Anterior cingulate cortex (tissue), 58 donors: ENCODE data around the gene CADM1.

Source experiments
- DNase-seq, 58 donors: peaks; one replicate each; lab custom pipeline; 2025; lab: John Stamatoyannopoulos, UW

Gene CADM1

DNA sequence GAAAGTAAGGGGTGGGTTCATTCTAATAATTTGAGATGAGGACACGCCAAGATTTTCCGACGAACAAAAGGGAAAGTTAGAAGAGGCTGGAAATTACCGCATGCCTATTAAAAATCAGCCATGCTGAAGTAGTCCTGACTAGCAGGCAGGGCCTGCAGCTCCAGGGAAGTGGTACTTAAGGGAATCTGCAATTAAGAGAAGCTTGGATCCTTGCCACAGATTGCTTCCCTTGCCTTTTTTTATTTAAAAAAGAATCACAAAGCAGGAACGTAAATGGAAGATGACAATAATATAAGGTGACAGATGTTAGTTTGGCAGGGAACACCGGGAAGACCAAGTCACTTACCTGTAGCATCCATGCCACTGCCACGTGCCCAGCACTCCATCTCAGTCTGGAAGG is 359.3 kb downstream of the CADM1 start:
- no peak for DNase-seq

DNA sequence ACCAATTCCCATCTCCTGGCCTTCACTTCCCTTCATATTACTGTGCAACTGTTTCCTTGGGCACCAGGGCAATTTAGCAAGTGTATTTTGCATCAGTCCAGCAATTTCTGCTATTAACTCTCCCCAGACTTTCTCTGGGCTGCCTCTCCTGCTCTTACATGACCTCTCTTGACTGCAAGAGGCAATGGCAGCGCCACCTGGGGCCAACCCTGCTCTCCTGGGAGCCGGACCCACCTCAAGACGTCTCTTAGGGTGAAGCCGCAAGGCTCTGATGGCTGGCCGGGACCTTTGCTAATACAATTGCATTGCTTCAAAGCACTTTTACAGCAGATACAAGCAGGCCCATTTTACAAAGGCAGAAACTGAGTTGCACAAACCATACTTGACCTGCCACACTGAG is 360.2 kb downstream of the CADM1 start:
- no peak for DNase-seq

DNA sequence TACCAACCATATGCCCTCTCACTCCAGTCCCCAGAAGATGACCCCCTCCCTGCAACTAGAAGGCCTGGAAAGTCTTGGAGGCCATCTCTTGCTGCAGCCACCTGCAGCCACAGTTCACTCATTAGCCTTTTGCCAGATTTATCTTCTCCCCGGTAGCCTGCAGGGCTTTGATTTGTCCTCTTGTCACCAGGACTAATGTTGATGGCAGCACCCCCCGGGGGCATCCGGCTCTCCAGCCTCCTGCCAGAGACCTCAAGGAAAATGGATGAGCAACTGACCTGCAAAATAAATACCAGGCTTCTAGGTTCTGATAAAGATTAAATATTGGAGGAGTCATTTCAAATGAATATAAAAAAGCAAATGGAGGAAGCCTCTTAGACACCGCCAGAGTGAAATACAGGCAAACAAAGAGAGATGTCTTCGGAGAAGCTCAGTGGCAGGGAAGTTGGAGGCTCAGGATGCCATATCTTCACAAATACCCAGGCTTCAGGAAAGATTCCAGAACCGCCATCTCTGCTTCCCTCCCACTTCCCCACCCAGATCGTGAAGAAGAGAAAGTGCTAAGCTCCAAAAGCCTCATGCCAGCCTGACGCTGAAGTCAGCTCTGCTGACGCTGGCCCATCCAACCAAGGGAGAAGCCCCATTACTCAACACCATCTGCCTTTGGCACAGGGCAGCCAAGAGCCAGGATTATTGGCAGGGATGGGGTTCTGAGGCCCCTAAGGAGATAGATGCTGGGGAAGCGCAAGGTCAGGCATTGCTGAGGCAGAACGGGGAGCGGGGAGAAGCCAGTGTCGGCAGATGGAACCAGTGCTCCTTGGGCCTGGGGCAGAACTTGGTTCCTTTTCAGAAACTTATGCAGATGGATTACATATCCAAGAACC is 362.7 kb downstream of the CADM1 start:
- no peak for DNase-seq

DNA sequence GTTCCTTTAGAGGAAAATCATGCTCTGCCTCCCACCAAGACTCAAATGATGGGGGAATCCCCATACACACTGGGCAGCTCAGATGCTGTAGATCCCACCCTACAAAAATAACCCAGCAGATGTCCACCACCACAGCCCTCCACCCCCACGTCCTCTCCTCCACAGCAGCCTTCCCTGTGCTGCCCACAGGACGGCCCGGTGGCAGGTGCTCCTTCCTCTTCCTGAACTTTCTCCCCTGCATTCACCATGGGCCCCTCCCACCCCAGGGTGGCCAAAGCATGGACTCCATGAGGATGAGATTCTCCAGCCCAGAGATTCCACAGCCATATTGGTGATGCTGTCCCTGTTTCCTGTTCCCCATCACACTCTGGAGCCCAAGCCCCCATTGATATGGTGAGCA is 368.3 kb downstream of the CADM1 start:
- DNase-seq: no peak

DNA sequence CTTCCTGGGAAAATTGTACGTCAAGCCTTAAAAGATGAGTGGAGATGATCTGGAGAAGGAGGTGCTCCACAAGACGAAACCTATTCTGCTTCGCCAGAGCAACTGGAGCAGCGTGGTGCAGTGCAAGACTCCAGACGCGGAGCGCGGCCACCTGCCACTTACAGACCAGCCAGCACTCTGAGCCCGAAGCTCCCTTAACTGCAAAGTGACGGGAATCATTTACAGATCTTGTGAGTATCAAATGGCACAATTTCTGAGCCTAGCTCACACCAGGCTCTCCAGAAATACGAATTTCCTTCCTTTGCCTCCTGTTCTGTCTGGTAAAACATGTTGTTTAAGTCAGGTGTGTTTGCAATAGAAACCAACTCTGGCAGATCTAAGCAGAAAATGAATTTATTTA is 369.3 kb downstream of the CADM1 start:
- no peak for DNase-seq

DNA sequence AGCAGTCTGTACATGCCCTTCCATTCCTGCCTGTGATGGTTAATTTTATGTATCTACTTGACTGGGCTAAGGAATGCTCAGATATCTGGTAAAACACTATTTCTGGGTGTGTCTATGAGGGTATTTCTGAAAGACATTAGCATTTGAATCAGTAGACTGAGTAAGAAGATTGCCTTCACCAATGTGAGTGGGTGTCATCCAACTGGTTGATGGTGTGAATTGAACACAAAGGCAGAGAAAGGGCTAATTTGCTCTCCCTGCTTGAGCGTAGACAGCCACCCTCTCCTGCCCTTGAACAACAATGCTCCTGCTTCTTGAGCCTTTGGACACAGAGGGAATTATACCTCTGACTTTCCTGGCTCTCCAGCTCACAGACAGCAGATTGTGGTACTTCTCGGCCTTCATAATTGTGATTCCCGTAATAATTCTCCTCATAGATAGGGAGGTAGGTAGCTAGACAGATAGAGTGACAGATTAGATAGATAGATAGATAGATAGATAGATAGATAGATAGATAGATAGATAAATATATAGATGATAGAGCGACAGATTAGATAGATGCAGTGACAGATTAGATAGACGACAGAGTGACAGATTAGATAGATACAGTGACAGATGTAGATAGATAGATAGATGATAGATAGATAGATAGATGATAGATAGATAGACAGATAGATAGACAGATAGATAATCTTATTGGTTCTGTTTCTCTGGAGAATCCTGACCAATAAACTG is 370.6 kb downstream of the CADM1 start:
- DNase-seq: no peak

DNA sequence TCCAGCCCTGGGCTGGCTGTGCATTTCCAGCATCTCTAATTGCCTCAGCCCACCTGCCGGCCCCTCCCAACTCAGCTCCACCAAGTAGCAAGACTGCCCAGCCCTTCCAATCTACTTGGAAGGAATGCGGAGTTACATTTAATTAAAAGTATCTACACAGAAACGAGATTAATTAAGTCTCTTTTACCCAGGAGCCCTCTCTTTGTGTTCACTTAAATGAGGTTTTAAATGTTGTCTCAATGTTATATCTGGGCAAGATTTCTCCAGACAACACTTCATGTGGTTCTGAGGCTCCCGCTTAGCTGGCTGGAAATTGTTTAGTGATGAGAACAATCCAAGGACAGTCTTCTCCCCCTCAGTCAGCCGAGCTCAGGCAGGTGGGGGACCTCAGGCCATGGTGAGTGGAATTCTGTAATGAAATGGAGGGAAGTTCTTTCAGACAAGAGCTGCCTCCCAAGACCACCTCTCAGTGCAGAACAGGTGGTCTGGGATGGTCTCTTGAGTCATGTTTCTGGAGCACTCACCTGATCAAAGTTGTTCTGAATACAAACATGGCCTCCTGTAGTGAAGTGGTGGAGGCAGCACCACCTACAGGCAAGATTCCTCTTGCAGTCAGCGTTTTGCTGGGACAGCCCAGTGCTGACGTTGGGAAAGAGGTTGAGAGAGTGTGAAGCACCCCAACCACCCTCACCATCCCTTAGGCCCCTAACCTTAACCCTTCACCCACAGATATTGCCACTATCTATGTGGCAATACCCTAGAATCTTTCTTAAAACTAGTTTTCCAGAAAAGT is 371.6 kb downstream of the CADM1 start:
- DNase-seq: no peak

DNA sequence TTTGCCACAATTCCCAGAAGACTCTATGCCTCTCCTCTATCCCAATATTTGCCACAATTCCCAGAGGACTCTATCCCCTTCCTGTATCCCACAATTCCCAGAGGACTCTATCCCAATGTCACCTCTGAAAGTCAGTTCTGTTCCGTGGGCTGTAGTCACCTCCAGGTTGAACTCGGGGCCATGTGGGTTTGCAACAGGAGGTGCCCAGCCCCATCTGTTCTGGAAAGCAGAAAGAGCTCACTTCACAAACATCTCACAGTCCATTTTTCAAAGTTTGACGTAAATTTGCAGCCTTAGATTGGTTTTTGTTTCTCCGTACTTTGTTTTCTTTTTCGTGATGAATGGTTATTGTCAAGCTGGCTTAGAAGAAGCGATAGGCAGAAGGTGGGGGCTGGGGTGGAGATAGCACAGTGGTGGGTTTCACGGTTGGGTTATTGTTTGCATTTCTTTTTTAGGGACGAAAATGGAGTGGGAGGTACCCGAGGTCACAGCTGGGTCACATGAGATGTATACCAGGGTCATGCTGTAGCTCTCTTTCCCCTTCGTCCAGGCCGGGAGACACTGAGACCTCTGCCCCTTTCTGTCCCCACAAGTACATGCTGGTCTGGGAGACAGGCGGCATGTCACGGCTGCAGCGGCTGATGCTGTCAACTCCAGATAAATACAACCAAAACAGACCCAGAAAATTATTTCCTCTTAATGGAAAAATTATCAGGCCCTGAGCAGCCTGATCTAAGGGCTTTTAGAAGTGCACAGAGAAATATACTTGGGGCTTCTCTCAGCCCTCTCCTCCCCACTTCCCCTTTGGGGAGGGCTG is 374.5 kb downstream of the CADM1 start:
- no peak for DNase-seq

DNA sequence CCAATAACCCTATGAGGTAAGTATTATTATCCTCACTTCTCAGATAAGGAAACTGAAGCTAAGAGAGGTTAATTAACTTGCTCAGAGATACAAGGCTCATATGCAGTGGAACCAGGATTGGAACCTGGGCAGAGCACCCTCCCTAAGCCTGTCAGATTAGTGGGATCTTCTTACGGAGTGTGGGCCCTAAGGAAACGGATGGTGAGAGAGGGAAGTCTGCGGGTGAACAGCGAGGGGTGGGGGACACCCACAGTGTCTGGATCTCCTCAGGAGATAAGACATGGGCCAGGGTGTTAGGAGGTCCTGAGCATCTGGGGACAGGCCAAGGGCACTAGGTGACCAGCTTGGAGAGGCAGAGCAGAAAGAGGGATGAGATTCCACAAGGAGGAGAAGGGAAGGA is 376.0 kb downstream of the CADM1 start:
- DNase-seq: no peak

DNA sequence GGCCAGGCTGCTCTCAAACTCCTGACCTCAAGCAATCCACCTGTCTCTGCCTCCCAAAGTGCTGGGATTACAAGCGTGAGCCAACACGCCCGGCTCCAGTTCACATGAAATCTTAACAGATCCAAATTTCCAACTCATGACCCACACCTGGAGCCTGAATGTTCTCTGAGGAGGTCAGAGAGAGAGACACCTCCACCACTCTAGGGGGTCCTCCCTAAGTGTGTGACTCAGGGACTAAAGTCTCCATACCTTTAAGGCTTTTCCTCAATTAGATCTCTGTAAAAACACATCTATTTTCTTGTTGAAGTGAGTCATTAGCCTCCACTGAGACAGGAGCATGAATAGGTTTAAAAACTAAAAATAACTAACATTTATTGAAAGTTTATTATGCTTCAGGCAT is 376.4 kb downstream of the CADM1 start:
- DNase-seq: no peak

DNA sequence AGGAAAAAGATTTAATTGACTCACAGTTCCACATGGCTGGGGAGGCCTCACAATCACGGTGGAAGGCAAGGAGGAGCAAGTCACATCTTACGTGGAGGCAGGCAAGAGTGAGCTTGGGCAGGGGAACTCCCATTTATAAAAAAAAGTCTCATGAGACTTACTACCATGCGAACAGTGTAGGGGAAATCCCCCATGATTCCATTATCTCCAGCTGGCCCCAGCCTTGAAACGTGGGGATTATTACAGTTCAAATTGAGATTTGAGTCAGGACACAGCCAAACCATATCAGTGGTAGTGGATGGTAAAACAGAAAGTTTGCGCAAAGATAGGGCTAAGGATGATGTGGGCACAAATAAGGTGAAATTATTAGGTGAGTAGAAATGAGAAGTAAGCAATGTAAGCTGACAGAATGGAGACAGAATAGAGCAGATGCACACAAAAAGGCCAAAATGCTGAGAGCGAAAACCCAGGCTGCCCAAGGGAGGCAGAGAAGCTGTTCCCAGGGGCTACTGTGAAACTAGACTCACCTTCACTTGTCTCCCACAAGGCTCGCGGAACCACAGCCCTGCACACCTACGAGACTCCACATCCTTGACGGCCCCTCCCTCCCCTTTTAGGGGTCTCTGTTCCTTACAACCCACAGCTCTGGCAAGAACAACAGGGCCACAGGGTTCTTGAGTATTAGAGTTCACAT is 377.6 kb downstream of the CADM1 start:
- DNase-seq: no peak

DNA sequence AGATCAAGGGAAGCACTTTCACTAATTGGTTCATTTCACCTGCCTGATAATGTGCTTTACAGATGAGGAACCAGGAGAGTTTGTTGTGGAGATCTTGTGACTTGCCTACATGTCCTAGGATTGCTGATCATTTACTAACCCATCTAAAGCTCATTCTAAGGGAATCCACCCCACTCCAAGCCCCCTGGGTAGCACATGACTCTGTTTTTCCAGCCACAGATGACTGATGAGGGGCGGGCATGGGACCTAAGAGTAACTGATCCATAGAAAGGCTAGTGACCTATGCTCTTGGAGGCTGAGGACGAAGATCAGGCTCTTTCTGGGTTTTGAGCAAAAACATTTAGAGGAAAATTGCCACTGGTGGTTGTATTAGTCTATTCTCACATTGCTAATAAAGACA is 378.1 kb downstream of the CADM1 start:
- no peak for DNase-seq

DNA sequence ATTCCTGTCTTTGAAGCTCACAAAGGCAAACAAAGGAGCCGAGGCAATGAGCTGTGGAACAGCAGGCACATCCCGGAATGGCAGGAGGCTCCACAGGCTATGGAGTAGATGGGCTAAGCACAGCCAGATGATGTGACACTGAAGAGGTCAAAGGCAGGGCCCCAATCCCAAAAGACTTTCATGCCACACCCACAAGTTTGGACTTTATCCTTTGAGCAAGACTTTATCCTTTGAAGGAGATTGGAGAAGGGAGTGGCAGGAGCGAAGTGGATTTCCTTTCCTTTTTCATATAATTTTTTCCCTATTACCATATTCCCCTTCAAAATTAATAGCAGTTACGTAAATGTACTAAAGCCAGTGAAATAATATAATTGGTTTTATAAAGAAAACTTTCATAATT is 379.4 kb downstream of the CADM1 start:
- DNase-seq: no peak

DNA sequence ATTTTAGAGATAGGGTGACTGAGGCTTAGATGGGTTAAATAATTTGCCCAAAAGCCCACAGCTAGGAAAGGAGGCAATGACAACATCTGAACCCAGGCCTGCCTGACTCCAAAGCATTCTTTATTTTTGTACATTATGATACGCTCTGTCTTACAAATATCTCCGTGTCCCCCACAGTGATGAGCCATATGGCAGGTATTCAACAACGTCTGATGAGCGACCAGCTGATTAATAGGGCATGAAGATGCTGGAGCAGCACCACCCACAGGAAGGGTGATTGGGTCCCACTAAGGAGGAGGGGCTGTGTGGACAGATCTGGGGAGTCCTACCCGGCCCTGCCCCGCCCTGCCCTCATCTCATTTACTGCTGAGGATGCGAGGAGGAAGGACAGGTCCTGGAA is 380.6 kb downstream of the CADM1 start:
- no peak for DNase-seq

DNA sequence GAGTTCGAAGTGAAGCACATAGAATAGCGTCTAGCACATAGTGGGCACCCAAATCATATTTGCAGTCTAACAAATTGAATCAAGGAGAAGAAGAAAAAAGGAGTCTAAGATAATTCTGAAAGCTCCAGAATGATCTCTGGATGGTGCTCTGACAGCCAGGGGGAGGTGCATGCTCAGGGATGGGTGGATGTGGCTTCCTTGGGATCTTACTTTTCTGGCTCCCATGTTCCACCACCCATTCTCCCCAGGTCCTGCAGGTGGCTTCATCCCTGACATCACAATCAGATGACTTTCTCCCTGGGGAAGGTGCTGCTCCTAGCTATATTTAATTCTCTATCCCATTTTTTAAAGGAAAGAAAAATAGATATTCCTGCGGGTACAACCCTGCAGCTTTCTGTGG is 381.9 kb downstream of the CADM1 start:
- DNase-seq: no peak
